NCI-H2029 treated with DMSO at 0.1 percent for 48 hours (cell line): ENCODE measurements around the gene IQSEC1.

Source experiments
- DNase-seq: peaks from one replicate; lab custom pipeline; 2025; lab: John Stamatoyannopoulos, UW

The IQSEC1 gene

GRCh38 chr3:12985148-12985547, 88.1 kb downstream of the IQSEC1 start:
- DNase-seq, result no peak

GRCh38 chr3:12984023-12984823, 89.0 kb downstream of the IQSEC1 start:
- DNase-seq, result peak; percentile 65

GRCh38 chr3:12983319-12983718, 89.9 kb downstream of the IQSEC1 start:
- DNase-seq, result no peak

GRCh38 chr3:12982619-12983101, 90.6 kb downstream of the IQSEC1 start:
- no peak for DNase-seq

- DNase-seq, result no peak
Observed at GRCh38 chr3:12981306-12982275, 91.6 kb downstream of the IQSEC1 start.

GRCh38 chr3:12980596-12981290, 92.5 kb downstream of the IQSEC1 start:
- no peak for DNase-seq

GRCh38 chr3:12979947-12980487, 93.2 kb downstream of the IQSEC1 start:
- DNase-seq, result no peak

- DNase-seq, result no peak
Observed at GRCh38 chr3:12979151-12979946, 93.9 kb downstream of the IQSEC1 start.

- DNase-seq, result no peak
Observed at GRCh38 chr3:12978682-12979081, 94.5 kb downstream of the IQSEC1 start.

- DNase-seq, result no peak
Observed at GRCh38 chr3:12977117-12977808, 96.0 kb downstream of the IQSEC1 start.

- no peak for DNase-seq
Observed at GRCh38 chr3:12975748-12976522, 97.3 kb downstream of the IQSEC1 start.

- DNase-seq, result no peak
Observed at GRCh38 chr3:12974819-12975218, 98.4 kb downstream of the IQSEC1 start.

GRCh38 chr3:12974334-12974733, 98.9 kb downstream of the IQSEC1 start:
- no peak for DNase-seq

GRCh38 chr3:12973827-12974226, 99.4 kb downstream of the IQSEC1 start:
- no peak for DNase-seq

- no peak for DNase-seq
Observed at GRCh38 chr3:12972781-12973702, 100.2 kb downstream of the IQSEC1 start.

- no peak for DNase-seq
Observed at GRCh38 chr3:12972043-12972442, 101.2 kb downstream of the IQSEC1 start.

- peak; percentile 96 for DNase-seq
Observed at GRCh38 chr3:12970684-12971083, 102.5 kb downstream of the IQSEC1 start.

- DNase-seq, result no peak
Observed at GRCh38 chr3:12969486-12969885, 103.7 kb downstream of the IQSEC1 start.
